Lower lobe of right lung (tissue), 2 donors: Measurements from ENCODE around the gene IL13RA1. TPM values are rescaled to one million over a fixed set of nuclear protein-coding genes. Genes with fewer than 3 reads are reported as not detected.

Source experiments
- ATAC-seq, 2 donors: fragments of 200-7000 bp; cut with Tn5 transposase; one replicate each; pipeline ENCODE4 v1.9.1; 2020 to 2022; ENCODE audit warnings: mild to moderate bottlenecking in 2 of 2, moderate library complexity in 2 of 2
- DNase-seq: peaks from one replicate; pipeline ENCODE4 v3.0.0-alpha.2; 2020
- H3K27ac ChIP-seq: fragments of 200-600 bp; one replicate; pipeline ENCODE4 v1.8.0; 2022
- H3K27me3 ChIP-seq: fragments of 200-600 bp; one replicate; pipeline ENCODE4 v1.8.0; 2022; ENCODE audit warnings: low read depth
- H3K36me3 ChIP-seq: fragments of 200-600 bp; one replicate; pipeline ENCODE4 v1.8.0; 2022; ENCODE audit warnings: mild to moderate bottlenecking
- H3K4me1 ChIP-seq: fragments of 200-600 bp; one replicate; pipeline ENCODE4 v1.8.0; 2022
- H3K4me3 ChIP-seq: fragments of 200-600 bp; one replicate; pipeline ENCODE4 v1.8.0; 2022; ENCODE audit warnings: mild to moderate bottlenecking
- H3K9me3 ChIP-seq: fragments of 200-600 bp; one replicate; pipeline ENCODE4 v1.8.0; 2022
- CTCF ChIP-seq: fragments of 200-600 bp; IDR thresholded peaks from one replicate; pipeline ENCODE4 v1.8.0; 2022; ENCODE audit warnings: antibody characterized with exemption, mild to moderate bottlenecking
- intact Hi-C: fragments of 100-400 bp; cut with DNase I; formaldehyde crosslinking; loops from one replicate; pipeline ENCODE4 v1.11.0; 2022
- total RNA-seq: library from RNA; stranded (reverse); fragmentation: NEBNext Ultra II Directional; extraction: Animal tissue kit (Norgen Biotek cat#: 25700); gene quantifications from one replicate; pipeline ENCODE4 v1.2.1, GENCODE V29; 2021
- donor health status: DM: no; HTN: yes; CAD: no; lungs with severe emphysema.

The IL13RA1 gene
- total RNA-seq, 1 donor from 2014 or later, result 84.0 TPM

GRCh38 chrX:118764122-118764521 lies 36.7 kb downstream of the IL13RA1 start:
- DNase-seq, result no peak
- no peak for ATAC-seq

DNA sequence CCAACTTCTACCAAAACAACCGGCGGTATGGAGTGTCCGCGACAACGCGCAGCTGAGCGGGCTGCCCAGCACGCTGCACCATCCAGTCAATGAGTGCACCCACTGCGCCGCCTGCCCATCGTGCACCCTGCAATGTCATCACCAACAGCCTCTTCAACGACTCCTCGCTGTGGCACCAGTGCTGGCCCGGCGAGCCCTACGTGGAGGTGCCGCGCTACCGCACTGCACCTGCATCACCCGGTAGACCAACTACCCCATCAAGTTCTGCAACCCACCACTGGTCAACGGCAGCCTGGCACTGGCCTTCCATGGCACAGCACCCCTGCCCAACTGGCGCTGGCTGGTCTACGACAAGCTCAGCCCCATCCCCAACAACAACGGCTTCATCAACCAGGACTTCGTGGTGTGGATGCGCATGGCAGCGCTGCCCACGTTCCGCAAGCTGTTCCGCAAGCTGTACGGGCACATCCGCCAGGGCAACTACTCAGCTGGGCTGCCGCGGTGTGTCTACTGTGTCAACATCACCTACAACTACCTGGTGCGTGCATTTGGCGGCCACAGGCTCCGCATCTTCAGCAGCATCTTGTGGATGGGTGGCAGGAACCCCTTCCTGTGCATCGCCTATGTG lies 42.8 kb downstream of the IL13RA1 start:
- Histone ChIP-seq H3K9me3 (no peaks in the 10 kb centered on the region), H3K4me3 (no peak overlapping the region), H3K36me3 (peaks cover 22% of the 10 kb centered on the region), H3K27ac (no peak overlapping the region), H3K4me1 (no peaks in the 10 kb centered on the region), H3K27me3 (no peaks in the 10 kb centered on the region)
- intact Hi-C loops, result no loop called here
- no peak for TF ChIP-seq CTCF
- no peak for DNase-seq
- no peak for ATAC-seq

More at GRCh38 chrX:118764122-118764521, 36.7 kb downstream of the IL13RA1 start:
- no peak overlapping the region for H3K27ac ChIP-seq
- H3K4me1 ChIP-seq, result no peaks in the 10 kb centered on the region
- H3K36me3 ChIP-seq, result peaks cover 23% of the 10 kb centered on the region
- no peak for TF ChIP-seq CTCF
- H3K27me3 ChIP-seq, result no peaks in the 10 kb centered on the region
- H3K9me3 ChIP-seq, result no peaks in the 10 kb centered on the region
- intact Hi-C loops, result no loop called here
- H3K4me3 ChIP-seq, result no peak overlapping the region

GRCh38 chrX:118772051-118772450 lies 44.6 kb downstream of the IL13RA1 start:
- H3K27ac ChIP-seq, result no peak overlapping the region
- no peak for ATAC-seq
- H3K36me3 ChIP-seq, result peaks cover 32% of the 10 kb centered on the region
- H3K4me3 ChIP-seq, result no peak overlapping the region
- no peaks in the 10 kb centered on the region for H3K27me3 ChIP-seq
- H3K9me3 ChIP-seq, result no peaks in the 10 kb centered on the region
- no peaks in the 10 kb centered on the region for H3K4me1 ChIP-seq
- no peak for TF ChIP-seq CTCF
- intact Hi-C loops, result no loop called here
- no peak for DNase-seq

GRCh38 chrX:118773782-118774181 lies 46.4 kb downstream of the IL13RA1 start:
- no peak for TF ChIP-seq CTCF
- ATAC-seq (peak; percentile 90 to 91), DNase-seq (no peak)
- Histone ChIP-seq H3K36me3 (peaks cover 19% of the 10 kb centered on the region), H3K4me3 (no peak overlapping the region), H3K27ac (no peak overlapping the region), H3K4me1 (no peaks in the 10 kb centered on the region), H3K27me3 (no peaks in the 10 kb centered on the region), H3K9me3 (no peaks in the 10 kb centered on the region)
- intact Hi-C loops, result no loop called here

DNA sequence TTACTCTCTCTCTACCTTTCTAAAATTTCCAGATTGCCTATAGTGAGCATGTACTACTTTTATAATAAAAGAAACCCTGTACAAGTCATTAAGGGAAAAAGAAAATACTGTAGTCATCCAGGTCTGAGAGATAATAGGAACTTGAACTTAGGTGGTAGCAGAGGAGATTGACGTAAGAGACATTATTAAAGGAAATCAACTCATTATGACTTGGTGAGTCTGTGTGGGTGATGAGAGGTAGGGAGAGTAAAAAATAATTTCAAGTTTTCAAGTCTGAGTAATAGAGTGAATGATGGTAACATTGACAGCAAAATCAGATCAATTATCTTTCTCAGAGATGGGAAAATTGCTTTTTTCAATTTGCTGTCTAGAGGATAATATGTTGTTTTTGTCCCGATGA lies 52.2 kb downstream of the IL13RA1 start:
- Histone ChIP-seq H3K27me3 (no peaks in the 10 kb centered on the region), H3K4me3 (no peak overlapping the region), H3K9me3 (no peaks in the 10 kb centered on the region), H3K36me3 (peaks cover 11% of the 10 kb centered on the region), H3K4me1 (no peaks in the 10 kb centered on the region), H3K27ac (no peak overlapping the region)
- DNase-seq (no peak), ATAC-seq (no peak)
- TF ChIP-seq CTCF, result no peak
- intact Hi-C loops, result no loop called here
